Thyroid gland (tissue), 4 donors: Measurements from ENCODE around the gene PAX3.

Experiments
- CTCF ChIP-seq, 6 experiments: fragments of 200-600 bp in 3 of 6; fragments of 450-650 bp in 3 of 6; sonication (generic) in 3 of 6; IDR thresholded peaks; one replicate each; pipeline ENCODE4 v1.5.1; 2016 to 2019; ENCODE audit warnings: antibody characterized with exemption in 6 of 6, mild to moderate bottlenecking in 2 of 6, inconsistent platforms in 1 of 6, moderate library complexity in 1 of 6
- POLR2A ChIP-seq, 2 donors: fragments of 450-650 bp; IDR thresholded peaks; one replicate each; pipeline ENCODE4 v1.6.1; 2017; ENCODE audit warnings: antibody characterized with exemption in 2 of 2, mild to moderate bottlenecking in 2 of 2, moderate library complexity in 1 of 2

- TF ChIP-seq CTCF (IDR thresholded peaks at IDR 0.05) (no peak), POLR2A (IDR thresholded peaks at IDR 0.05) (no peak)
These were observed 5.3 kb upstream of the PAX3 start for GRCh38 chr2:222303828-222304736.
